Iris pigment epithelial cell (primary cell): Measurements from ENCODE around the gene ZBTB24.
A peak's percentile ranks its signal among the peaks of the same experiment; 100 is the strongest.

Experiments
- DNase-seq: peaks from one replicate; pipeline ENCODE4 v3.0.0-alpha.2; 2011; ENCODE audit warnings: low read depth

ZBTB24 gene

DNA sequence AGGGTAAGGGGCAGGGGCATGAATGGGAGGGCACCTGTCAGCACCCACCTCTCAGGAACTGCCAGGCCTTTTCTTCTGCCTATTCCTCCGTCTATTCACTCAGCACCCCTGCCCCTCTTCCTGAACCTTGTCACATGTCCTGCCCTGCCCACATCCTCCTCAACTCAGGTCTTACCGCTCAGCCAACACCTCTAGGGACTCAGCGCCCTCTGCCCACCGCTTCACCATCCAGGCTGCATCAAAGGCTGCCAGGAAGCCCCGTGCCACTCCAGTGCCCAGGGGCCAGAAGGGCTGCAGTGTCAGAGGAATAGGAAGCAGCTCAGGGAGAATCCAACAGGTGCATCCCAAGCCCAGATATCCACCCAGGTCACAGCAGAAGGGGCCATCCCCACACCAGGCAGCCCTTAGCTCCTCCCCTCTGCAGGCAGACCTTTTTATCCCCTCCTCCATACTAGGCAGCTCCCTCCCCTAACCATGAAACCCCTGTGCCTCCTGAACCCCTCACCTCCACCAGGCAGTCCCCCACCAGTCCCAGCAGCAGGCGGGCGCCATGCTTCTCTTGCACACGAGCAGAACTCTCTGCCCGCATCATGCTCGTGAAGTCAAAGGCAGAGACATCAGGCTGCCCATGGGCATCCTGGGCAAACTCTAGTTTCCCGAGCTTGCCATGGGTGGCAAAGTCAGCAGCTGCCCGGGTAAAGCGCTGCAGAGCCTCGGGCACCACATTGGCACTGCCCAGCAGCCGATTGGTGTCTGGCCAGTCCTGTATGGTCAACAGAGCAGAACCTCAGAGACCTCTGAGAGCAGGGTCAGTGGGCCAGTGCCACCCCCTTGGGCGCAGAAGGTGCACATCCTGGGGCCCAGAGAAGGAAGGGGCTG is 33.0 kb downstream of the ZBTB24 start:
- no peak for DNase-seq

DNA sequence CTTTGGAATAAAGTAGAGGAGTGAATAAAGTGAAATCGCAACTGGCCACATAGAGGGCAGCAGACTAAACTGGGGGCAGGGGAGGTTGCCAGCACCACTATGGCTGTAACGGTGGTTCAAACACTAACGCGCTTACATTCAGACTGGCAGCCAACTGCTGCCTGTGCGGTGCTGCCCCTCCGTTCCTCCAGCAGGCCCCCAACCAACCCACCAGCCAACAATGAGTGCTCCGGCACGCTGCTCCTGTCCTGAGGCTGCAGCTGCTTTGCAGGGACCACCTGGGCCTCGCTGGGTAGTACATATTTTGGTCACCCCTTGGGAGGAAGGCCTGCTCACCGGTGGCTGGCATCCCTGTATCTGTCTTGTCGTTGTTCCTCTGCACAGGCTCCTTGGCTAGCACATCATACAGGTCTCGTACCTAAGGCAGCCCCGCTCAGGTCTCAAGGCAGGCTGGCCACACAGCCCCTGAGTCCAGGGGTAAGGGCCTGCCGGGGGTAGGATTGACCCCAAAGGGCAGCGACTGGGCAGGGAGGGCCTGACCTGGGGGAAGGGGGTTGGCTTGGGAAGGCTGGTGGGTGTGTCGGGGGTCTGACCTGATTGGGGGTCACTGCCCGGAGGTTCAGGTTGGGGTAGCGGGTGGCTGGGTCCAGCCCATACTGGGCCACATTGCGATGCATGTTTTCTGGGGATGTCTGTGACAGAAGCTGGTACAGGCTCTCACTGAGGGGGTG is 33.8 kb downstream of the ZBTB24 start:
- no peak for DNase-seq

DNA sequence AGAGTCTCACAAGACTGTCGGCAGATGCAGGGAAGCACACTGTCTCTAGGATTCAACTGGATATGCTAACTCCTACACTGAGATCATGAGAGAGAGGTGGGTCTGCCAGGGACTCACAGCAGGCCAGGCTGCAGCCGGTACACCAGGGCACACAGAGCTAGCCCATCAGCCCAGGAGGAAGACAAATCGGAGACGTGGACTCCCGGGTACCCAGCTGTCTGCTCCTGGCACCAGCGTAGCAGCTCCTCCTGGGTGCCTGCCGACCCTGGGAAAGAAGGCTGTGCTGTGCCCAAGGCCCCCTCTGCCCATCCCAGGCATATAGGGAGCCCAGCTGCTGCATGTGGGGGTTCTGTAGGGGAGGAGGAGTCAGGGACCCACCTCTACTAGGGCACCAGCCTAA is 34.4 kb downstream of the ZBTB24 start:
- no peak for DNase-seq

DNA sequence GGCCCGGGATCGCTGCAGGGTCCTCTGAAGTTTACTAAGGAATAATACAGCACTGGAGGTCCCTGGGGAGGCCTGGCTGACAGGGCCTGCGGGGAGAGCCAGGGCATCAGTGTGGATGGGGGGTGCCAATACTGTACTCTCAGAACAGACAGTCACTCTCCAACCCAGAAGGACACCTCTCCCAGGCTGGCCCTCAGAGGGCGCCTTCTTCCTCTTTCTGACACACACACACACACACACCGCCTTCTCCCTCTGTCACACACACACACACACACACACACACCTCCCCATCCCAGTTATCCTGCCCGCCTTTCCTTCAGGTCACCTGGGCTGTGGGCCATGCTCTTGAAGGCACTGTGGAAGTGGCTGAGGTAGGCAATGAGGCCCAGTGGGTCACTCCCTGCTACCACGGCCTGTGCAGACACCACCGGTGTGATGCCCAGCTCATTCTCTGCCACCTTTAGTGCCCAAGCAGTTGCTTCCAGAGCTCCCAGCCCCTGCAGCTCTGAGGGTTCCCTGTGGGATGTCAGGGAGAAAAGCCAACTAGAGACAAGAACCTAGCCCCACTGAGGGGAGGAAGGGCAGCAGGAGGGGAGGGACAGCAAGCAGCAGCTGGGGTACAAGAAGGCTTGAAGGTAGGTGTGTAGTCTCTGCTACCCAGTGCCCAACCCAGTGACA is 35.0 kb downstream of the ZBTB24 start:
- DNase-seq = no peak

DNA sequence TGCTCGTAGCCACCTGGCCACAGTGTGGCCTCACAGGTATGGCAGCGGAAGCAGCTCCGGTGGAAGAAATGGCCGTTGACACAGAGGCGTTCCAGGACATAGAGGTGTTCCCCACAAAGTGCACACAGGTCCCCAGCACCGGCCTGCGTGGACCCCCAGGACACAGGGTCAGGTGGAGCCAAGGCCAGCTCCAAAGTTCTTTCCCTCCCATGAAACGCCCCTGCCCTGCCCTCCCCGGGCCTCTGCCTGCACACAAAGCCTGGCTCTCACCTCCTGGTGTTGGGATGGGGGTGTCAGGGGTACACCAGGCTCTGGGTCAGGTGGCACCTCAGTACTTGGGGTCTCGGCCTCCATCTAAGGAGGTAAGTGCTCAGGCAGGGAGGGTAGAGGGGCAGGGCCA is 35.9 kb downstream of the ZBTB24 start:
- DNase-seq = no peak

DNA sequence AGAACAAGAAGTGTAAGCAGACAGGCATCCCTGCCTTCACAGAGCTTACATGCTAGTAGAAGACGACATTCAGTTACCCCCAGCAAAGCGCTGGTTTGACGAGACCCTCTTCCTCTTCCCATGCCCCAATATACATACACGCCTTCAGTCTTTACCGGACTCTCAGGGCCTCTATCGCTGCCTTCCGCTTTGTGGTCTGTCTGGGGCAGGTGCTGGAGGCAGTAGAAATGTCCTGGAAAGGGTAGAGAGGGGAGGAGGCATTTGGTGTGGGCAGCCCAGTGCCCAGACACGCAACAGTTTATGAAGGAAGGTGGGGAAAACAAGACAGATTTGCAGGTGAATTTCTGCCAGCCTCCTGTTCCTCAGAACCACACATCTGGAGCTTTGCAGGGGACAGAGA is 36.5 kb downstream of the ZBTB24 start:
- DNase-seq = no peak

DNA sequence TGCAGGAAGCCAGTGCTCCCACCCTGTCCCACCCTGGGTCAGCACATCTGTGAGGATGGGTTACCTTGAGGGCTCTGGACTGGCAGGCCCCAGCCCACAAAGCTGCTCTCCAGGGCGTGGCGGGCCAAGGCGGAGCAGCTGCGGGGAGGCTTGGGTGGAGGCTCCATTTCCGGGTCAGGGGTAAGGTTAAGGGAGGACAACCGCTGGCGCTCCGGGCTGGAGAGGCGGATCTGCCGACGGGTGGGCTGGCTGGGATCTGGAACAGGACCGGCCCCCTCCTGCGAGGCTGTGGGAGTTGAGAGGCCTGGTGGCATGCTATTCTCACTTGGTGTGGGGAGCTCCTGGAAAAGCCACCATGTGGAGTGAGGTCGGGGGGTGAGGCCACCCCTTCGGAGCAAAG is 36.9 kb downstream of the ZBTB24 start:
- no peak for DNase-seq

DNA sequence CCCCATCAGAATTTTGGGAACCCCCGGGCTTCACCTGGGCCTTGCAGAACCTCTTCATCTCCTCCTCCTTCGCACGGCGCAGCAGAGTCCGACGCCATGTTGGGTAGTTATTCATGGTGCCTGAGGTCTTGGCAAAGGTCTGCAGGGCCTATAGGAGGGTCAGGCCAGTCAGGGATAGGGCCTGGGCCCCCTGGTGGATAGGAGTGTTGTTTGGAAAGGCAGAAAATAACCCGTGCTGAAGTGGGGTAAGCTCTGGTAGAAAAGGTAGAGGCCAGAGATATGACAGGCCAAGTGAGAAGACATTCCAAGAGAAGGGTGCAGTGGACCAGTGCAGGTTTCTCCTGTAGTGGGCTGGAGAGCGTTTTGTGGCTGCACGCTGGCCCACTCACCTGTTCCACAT is 37.6 kb downstream of the ZBTB24 start:
- DNase-seq = no peak

DNA sequence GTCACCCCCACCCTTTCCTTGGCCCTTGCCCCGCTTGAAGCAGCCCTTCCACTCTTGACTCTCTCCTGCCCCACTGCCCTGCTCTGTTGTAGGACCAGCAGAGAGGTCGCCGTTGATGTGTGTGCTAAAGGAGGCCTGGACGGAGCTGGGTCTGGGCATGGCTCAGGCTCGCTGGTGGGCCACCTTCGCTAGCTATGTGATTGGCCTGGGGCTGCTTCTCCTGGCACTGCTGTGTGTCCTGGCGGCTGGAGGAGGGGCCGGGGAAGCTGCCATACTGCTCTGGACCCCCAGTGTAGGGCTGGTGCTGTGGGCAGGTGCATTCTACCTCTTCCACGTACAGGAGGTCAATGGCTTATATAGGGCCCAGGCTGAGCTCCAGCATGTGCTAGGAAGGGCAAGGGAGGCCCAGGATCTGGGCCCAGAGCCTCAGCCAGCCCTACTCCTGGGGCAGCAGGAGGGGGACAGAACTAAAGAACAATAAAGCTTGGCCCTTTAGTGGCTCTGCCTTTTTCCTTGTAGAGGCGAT is 39.5 kb downstream of the ZBTB24 start:
- no peak for DNase-seq

DNA sequence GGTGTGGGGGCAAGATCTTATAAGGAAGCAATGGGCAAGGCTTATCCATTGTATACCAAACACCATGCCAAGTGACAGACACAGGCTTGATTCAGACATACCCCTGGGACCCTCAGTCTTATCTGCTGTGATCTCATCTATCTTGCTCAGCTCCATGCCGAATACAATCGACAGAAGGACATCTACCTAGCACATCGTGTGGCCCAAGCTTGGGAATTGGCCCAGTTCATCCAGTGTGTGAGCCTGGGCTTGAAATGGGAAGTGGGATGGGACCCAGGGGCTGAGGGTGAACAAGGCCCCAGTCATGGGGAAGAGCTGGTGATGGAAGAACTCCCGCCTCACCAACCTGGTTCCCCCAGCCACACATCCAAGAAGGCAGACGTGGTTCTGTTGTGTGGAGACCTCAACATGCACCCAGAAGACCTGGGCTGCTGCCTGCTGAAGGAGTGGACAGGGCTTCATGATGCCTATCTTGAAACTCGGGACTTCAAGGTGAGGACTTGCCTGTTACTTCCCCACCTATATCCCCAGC is 40.6 kb downstream of the ZBTB24 start:
- DNase-seq = no peak

DNA sequence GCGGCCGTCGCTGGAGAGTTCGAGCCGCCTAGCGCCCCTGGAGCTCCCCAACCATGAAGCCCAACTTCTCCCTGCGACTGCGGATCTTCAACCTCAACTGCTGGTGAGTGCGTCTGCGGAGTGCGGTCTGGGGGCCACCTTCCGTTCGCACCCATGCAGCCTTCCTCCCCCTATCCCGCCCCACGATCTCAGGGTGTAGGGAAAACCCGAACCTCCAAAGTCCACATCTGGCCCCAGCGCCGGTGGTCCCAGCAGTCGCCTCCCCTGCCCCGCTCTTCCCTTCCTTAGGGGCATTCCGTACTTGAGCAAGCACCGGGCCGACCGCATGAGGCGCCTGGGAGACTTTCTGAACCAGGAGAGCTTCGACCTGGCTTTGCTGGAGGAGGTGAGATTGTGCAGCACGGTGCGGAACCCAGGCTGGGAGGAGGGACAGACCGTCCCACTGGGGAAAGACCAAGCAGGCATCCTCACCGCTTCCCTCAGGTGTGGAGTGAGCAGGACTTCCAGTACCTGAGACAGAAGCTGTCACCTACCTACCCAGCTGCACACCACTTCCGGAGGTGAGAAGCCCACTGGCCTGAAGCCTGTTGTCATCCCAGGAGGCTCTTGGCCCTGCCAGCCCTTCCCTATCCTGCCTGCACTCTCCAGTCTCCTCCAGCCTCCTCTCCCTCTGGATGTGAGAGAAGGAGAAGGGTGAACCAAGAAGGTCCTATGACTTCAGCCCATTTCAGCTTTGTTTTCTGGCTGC is 41.8 kb downstream of the ZBTB24 start:
- DNase-seq = peak; percentile 73

DNA sequence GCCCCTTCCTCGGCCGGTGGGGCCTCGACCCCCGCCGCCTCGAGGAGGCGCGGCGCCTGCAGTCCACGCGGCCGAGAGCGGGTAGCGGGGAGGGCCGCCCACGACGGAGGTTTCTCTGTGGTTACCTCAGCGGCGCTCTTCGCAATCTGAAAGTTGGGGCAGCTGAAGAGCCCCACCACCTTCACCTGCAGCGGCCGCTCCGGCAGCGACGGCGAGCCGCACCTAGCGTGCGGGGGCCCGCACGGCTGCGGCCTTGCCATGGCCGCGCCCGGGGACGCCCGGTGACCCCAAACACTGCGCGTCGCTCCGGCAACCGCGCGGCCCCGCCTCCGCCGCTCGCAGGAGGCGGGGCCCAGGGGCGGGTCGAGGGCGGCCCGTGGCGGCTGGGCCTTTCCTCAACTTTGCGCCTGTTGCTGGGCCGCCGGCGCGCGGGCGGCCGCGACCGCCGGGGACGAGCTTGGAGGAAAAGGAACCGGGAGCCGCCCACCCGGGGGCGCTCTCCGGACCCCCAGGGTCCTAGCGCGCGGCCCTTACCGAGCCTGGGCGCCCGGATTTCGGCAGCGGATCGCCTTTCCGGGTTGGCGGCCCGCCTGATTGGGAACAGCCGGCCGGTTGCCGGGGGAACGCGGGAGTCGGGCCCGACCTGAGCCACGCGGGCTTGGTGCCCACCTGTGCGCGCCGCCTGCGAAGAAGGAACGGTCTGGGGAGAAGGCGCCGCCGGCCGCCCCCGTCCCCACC is 42.5 kb downstream of the ZBTB24 start, which contains the start of the genes PPIL6 and SMPD2:
Gene PPIL6, minus strand, starts transcription at position 298 of the 738 bp plus-strand sequence. Its CDS starts 38 bp downstream, at position 260.
Gene SMPD2, plus strand, starts transcription at position 394 of the 738 bp plus-strand sequence. CDS start 398 bp downstream, outside the sequence.
- peak; percentile 85 for DNase-seq

DNA sequence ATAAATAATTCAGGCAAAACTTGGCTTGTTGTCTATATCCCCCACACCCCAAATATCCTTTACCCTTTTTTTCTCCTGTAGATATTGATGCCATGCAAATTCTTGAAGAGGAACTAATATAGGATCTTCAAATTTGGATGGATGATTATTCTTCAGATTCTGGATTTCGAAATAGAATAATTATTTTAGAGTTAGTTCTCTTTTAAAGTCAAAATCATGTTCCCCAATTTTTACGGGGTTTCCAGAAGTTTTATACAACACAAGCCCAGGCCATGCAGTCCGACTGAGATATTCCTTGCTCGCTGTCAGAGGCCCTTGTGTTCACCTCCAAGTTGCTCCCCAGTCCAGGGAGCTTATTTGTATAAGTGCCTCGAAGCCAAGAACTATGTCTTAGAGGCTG is 47.0 kb downstream of the ZBTB24 start:
- no peak for DNase-seq

DNA sequence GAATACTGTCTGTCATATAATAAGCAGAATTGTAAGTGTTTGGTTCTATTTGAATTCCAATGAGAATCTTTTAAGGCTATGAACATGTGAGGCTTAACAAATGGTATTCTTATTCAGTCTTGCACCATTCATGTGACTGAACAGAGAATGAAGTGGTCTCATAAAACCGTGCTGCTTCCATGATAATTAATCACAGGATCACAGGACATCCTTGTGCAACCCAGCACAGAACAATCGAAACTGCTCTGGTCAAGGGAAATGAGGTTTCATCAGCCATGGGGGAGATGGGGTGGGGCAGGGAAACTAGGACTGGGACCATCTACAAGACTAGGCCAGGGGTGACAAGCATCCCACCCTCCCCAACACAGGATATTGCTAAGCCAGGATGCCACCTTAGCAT is 48.6 kb downstream of the ZBTB24 start:
- DNase-seq = no peak

DNA sequence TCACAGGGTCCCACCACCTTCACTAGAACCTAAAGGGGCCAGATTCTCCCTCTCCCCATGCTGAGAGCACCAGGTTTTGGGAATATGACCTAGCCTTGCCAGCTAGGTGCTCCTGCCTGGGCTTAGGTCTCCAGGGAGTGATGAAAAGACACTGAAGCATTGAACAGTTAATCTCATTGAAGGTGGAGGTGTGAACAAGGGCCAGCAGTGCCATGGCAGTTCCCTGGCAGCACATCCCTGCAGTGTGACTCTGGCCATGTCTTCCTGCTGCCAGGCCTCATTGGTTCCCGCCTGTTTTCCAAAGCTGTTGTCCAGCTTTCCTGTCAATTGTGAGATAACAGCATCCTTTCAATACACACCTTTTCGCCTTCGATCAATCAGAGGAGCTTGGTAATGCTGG is 53.5 kb downstream of the ZBTB24 start:
- DNase-seq = no peak

DNA sequence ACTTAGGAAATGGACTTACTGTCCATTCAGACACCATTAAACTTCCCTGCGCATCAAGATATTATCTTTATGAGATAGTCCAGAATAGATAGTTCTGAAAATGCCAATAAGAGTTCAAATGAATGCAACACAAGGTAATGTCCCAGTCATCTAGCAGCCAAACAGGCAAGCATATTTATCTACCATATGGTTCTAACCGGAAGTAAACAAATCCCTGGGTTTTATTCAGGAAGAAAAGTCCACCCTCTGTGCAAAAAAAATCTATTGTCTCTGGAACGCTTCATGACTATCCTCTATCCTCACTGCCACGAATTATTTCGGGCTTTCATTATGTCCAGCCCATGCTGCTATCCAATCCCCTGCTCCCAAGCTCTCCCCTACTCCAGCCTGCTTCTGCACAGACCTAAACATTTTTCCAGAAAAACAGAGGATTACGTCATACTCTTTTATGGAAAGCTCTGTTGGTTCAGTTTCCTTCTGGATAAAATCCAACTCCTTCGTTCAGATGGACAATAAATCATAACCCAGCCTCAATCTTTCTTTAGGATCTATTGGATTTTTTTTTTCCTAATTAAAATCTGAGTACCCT is 54.0 kb downstream of the ZBTB24 start:
- DNase-seq = peak; percentile 29

DNA sequence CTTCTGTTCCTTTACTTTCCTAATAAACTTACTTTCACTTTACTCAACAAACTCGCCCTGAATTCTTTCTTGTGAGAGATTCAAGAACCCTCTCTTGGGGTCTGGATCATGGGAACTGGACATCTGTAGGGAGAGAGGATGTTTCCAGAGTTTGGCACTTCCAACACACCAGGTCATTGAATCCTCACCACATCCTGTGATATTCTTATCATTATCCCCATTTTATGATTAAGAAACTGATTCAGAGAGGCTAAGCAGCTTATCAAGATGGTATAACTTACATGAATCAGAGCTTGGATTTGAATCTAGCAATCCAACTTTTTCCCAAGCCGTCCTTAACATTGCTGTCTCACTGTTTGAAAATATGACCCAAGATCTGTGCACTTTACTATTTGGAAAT is 58.1 kb downstream of the ZBTB24 start:
- peak; percentile 8 for DNase-seq

DNA sequence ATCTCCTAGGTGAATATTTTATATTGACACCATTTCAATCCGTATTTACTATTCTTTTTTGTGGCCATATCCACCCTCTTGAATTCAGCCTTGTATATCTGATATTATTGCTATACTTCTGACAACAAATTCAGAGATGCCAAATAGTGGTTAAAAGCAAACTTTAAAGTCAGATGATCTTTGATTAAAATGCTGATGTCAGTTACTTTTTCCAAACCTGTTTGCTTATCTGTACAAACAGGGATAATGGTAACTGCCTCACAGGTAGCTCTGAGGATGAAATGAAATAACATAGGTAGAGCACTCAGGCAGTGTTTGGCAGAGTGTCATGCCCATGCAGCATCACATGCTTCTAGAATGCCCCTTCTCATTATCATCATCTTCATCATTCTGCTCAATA is 61.8 kb downstream of the ZBTB24 start:
- DNase-seq = no peak

DNA sequence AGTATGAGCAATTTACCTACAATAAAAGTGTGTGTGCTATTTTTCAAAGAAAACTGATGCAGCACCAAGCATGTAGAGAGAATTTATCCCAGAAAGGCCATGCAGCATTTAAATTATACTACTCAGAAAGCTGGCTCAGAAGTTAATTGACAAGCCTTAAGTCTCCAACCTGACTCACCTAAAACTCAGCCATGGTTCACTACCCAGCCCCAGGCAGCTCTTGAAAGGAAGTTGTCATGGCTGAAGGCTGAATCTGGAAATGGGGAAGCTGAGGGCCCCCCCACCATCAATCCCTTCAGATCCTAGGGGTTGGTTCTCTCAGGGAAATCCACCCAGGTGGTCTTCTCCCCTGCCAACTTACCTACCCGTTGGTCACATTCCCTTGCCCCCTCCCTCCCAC is 62.3 kb downstream of the ZBTB24 start:
- DNase-seq = no peak

DNA sequence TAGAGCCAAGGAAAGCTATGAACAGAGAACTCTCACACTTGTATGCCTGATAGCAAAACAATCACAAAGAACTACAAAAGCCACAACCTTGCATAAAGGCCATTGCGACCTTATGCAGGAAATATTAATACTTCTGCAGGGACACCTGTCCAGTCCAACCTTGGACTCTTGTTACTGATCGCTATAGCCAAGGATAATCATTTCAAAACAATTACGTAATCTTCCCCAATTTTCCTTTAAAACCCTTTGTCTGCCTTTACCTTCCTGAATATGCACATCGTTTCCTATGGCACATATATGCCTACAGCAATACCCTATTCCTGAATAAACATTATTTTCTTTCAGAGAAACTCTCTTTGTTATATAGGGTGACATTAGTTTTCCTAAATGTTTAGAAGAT is 65.4 kb downstream of the ZBTB24 start:
- no peak for DNase-seq
